HCT116 (cell line): ENCODE measurements around the gene IRS1.

Source experiments
- CTCF ChIP-seq, 3 experiments: fragments of 200-600 bp in 1 of 3; sonication (generic) in 1 of 3; IDR thresholded peaks in 2 of 3; conservative IDR thresholded peaks in 1 of 3; 2 replicates each; pipeline ENCODE4 v1.5.1; 2012 to 2017; ENCODE audit warnings: low read depth in 2 of 3, low read length in 2 of 3, antibody characterized with exemption in 1 of 3, borderline replicate concordance in 1 of 3, control low read depth in 1 of 3, mild to moderate bottlenecking in 1 of 3, mixed read lengths in 1 of 3, mixed run types in 1 of 3, moderate library complexity in 1 of 3; ENCODE audit not compliant: insufficient read depth in 1 of 3
- POLR2AphosphoS5 ChIP-seq: IDR thresholded peaks from 2 replicates; pipeline ENCODE4 v1.6.1; 2011; ENCODE audit warnings: mild to moderate bottlenecking, low read depth, low read length, moderate library complexity

DNA sequence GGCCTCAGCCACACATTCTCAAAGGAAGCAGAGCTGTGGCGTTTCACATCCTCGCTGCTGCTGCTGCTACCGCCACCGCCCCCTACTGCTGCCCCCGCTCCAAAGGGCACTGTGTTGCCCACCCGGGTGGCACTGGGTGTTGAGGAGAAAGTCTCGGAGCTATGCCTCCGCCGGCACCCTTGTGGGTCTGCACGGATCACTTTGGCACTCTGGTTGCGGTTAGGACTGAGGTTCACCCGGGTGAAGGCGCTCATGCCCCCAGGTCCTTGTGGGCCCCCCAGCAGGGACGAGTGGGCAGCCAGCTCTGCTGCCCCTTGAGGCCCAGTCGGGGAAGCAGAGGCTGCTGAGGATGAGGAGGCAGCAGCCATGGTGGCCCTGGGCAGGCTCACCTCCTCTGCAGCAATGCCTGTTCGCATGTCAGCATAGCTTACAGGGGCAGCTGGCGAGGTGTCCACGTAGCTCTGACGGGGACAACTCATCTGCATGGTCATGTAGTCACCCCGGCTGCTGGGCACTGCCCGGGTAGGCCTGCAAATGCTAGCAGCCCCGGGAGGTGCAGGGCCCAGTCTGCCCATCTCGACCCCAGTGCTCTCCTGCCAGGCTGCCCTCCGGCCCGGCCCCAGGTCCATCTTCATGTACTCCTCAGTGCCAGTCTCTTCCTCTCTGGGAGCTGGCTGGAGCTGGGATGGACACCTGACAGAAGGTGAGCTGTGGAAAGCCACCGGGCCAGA lies 4.2 kb downstream of the IRS1 start:
- TF ChIP-seq CTCF (IDR thresholded peaks at IDR 0.05 in 2 of 3, conservative IDR thresholded peaks at IDR 0.05 in 1 of 3; ENCODE audit: borderline replicate concordance in 1 of 3, insufficient read depth in 1 of 3, low read depth in 2 of 3, low read length in 2 of 3) (no peak), POLR2AphosphoS5 (peak; percentile 39; the same call in 1 of the 2 replicates)
